SH-SY5Y (cell line): Measurements from ENCODE around the gene NLRP3.

ENCODE experiments used
- GATA2 ChIP-seq: IDR thresholded peaks from 2 replicates; pipeline ENCODE4 v1.6.1; 2011; ENCODE audit warnings: mild to moderate bottlenecking, low read depth, low read length
- GATA3 ChIP-seq: IDR thresholded peaks from 2 replicates; pipeline ENCODE4 v1.6.1; 2011; ENCODE audit warnings: low read depth, mild to moderate bottlenecking, low read length, moderate library complexity

Gene NLRP3

GRCh38 chr1:247419336-247419735 is 3.4 kb downstream of the NLRP3 start:
- TF ChIP-seq GATA2 (no peak), GATA3 (no peak)

- TF ChIP-seq GATA2 (no peak), GATA3 (no peak)
Observed at GRCh38 chr1:247421074-247421473, 5.1 kb downstream of the NLRP3 start.

- TF ChIP-seq GATA3, result no peak
- no peak for TF ChIP-seq GATA2
Observed at GRCh38 chr1:247429496-247429895, 13.5 kb downstream of the NLRP3 start.

- TF ChIP-seq GATA2, result no peak
- no peak for TF ChIP-seq GATA3
Observed at GRCh38 chr1:247430434-247430833, 14.5 kb downstream of the NLRP3 start.

GRCh38 chr1:247431643-247432042 is 15.7 kb downstream of the NLRP3 start:
- no peak for TF ChIP-seq GATA2
- TF ChIP-seq GATA3, result no peak

- TF ChIP-seq GATA2 (no peak), GATA3 (no peak)
Observed at GRCh38 chr1:247434005-247434404, 18.0 kb downstream of the NLRP3 start.

- TF ChIP-seq GATA2, result no peak
- no peak for TF ChIP-seq GATA3
Observed at GRCh38 chr1:247435030-247435758, 19.2 kb downstream of the NLRP3 start.

- no peak for TF ChIP-seq GATA2
- TF ChIP-seq GATA3, result no peak
Observed at GRCh38 chr1:247435759-247436147, 19.8 kb downstream of the NLRP3 start.

GRCh38 chr1:247437551-247438505 is 21.9 kb downstream of the NLRP3 start:
- TF ChIP-seq GATA2, result no peak
- no peak for TF ChIP-seq GATA3

- no peak for TF ChIP-seq GATA2
- no peak for TF ChIP-seq GATA3
Observed at GRCh38 chr1:247440001-247440620, 24.1 kb downstream of the NLRP3 start.

- TF ChIP-seq GATA3, result no peak
- no peak for TF ChIP-seq GATA2
Observed at GRCh38 chr1:247441606-247442005, 25.6 kb downstream of the NLRP3 start.

- no peak for TF ChIP-seq GATA3
- no peak for TF ChIP-seq GATA2
Observed at GRCh38 chr1:247442164-247442563, 26.2 kb downstream of the NLRP3 start.

GRCh38 chr1:247443641-247444040 is 27.7 kb downstream of the NLRP3 start:
- TF ChIP-seq GATA3 (no peak), GATA2 (no peak)

- TF ChIP-seq GATA3 (no peak), GATA2 (no peak)
Observed at GRCh38 chr1:247444571-247444970, 28.6 kb downstream of the NLRP3 start.

GRCh38 chr1:247445526-247446356 is 29.8 kb downstream of the NLRP3 start:
- no peak for TF ChIP-seq GATA2
- no peak for TF ChIP-seq GATA3
